HG03432 (cell line): Measurements from ENCODE around the gene TBXT.
A peak's percentile ranks its signal among the peaks of the same experiment; 100 is the strongest.
"Not testable (repeated sequence)": the region's sequence is repeated elsewhere in the genome, so short reads cannot be mapped to it uniquely, and the experiment has no call there.

ENCODE experiments used
- ATAC-seq: cut with Tn5 transposase; IDR thresholded peaks from one replicate; pipeline ENCODE4 v1.9.1; 2021; ENCODE audit warnings: mild to moderate bottlenecking, moderate library complexity; ENCODE audit not compliant: unreplicated experiment

TBXT gene

DNA sequence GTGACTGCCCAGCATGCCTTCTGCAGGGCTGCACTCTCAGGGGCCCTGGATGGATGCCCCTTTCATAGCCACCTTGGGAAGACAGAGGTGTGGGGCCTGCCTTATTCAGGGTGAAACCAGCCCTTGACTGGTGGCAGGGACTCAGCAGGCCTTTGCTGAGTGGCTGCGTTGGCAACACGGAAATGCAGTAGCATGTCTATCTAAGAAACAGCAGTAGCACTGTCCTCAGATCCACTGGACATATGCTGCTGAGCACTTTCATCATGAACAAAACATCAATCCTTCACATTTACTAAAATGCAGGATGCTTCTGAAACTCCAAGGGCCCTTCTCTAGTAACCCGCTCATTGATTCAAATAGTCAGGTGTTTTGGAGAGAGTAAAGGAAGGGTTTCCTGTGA lies 4.9 kb upstream of the TBXT start:
- ATAC-seq: no peak

DNA sequence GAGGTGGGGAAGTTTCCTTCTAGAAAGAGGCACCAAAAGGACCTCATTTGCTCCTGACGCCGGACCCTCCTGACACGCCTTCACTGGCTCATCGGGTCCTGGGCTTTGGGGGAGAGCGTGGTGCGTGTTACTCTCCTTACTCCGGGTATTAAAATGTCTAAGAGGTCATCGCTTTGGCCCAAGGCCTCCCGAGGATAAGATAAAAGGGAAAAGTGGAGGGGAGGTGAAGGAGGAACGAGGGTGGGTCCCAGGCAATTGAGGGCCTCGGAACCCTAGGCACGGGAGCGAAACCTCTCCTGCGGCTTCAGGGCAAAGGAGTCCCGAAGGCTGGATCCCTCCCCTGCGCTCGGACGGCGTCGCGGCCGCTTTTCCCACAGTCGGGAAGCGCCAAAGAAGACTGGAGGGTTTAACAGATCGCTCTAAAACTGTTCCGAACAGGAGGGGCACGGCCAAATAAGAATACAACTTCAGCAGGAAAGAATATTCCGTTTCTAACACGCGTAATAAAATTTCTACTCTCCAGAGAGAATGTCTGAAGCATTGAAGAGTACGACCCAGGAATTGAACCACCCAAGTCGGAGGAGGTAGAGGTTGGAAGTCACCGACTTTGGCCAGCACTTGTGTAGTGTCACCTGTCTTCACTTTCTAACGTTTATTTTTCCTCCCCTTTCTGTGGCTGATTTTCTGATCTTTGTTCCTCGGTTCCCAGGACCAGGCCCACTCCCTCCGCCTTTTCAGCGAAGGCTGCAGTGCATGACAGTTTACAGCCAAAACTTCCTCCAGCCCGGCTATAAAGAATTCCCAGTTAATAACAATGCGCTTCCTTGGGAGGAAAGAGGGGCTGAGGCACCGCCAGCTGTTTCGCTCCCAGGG lies 2.1 kb upstream of the TBXT start:
- ATAC-seq: no peak

DNA sequence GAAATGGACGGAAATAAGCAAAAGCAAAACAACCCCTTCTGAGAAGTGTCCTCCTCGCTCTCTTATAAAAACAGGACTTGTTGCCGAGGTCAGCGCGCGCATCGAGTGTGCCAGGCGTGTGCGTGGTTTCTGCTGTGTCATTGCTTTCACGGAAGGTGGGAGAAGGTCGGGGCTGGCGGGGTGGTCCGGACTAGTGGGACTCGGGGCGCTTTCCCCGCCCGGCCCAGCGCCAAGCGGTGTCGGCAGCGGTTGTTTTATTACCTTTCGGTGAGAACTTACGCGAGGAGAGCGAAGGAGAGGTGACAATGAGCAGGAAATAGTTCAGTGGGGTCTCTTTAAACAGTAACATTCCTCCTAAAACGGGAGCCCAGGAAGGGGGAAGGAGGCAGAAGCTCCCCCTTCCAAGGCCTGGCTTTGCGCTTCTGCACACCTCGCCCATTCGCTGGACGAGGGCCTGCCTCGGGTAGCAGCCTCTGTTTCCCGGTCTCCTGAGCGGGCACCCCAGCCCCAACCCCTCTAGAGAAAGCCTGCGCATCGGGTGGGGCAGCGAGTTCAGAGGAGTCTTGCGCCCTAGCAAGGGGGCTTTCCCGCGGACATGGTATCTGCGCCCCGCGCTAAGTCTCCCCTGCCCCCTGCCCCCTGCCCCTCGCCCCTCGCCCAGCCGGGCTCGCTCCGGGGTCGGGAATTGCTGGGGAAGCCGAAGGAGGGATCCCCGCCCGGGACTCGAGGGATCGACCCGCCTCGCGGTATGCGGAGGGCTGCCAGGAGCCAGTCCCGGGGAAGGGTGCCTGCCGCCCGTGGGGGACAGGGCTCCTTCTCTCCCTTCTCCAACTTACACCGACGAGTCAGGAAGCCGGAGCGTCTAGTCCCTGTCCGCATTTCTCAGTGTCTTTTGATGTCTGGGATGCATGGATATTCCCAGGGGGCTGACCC lies 1.2 kb upstream of the TBXT start:
- ATAC-seq: no peak

- ATAC-seq: no peak
Measured at GRCh38 chr6:166167258-166167731, 356 bp downstream of the TBXT start.

DNA sequence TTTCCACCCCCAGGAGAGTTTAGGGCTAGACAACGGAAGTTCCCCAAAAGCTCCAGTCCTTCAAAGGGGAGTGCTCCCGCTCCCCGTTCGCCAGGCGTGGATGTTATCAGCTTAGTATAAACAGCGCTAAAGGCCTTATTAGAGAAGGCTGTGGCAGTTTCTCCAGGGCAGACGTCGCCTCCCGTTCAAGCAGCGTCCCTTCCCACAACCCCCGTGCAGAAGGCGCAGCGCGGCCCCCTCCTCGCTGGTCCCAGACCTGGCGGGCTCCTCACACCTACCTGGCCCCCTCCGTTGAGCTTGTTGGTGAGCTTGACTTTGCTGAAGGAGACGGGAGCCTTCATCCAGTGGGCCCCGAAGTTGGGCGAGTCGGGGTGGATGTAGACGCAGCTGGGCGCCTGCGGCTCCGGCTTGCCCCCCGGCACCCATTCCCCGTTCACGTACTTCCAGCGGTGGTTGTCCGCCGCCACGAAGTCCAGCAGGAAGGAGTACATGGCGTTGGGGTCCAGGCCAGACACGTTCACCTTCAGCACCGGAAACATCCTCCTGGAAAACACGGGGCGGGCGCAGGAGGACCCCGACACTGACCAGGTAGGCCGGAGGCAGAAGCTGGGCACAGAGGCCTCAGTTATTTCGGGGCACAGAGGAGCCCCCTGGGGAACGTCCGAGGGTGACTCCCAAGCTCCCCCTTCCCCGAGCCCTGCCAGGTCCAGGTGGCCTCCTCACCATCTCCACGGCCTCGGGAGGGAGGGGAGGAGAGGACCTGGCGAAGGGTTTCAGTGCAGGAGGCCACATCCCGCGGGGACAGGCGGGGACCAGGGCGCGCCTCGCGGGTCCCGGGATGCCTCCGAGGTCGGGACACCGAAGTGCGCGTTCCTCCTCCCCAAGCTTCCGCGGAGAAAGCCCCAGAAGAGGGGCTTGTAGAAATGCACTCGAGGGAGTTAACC lies 1.1 kb downstream of the TBXT start:
- ATAC-seq: no peak

GRCh38 chr6:166165558-166166313 lies 1.9 kb downstream of the TBXT start:
- no peak for ATAC-seq

- ATAC-seq: peak; percentile 91
Measured at GRCh38 chr6:166162599-166163342, 4.9 kb downstream of the TBXT start.

GRCh38 chr6:166157930-166158617 lies 9.6 kb downstream of the TBXT start:
- no peak for ATAC-seq

DNA sequence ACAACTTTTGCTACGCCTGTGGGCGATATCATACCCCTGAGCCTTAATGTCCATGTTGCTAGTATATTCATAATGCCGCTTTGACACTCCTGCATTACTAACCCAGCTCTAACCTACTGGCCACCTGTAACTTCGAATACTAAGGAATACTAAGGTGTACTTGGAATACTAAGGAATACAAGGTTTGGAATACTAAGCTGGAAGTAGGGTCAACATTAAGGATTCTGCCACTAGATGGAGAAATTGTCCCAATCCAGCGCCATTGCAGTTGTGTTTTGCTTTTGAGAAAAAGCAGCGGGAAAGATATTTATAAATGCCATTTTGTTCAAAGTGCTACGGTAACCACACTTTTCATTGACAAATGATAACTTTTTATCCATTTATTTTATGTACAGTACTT lies 10.7 kb downstream of the TBXT start:
- no peak for ATAC-seq

- no peak for ATAC-seq
Measured at GRCh38 chr6:166153966-166154365, 13.7 kb downstream of the TBXT start.

GRCh38 chr6:166152660-166153059 lies 15.0 kb downstream of the TBXT start:
- ATAC-seq: no peak

- ATAC-seq: no peak
Measured at GRCh38 chr6:166151798-166152197, 15.9 kb downstream of the TBXT start.

DNA sequence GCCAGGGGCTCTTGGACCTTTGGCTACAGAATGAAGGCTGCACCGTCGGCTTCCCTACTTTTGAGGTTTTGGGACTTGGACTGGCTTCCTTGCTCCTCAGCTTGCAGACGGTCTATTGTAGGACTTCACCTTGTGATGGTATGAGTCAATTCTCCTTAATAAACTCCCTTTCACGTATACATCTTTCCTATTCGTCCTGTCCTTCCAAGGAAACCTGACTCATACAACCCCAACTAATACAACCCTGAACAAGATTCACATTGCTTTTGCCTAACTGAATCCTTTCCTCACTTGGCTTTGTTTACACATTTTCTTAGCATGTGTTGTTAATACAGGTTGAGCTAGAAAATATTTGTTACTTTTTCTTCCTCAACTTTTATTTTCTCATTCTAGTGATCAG lies 21.9 kb downstream of the TBXT start:
- no peak for ATAC-seq

- peak; percentile 46 for ATAC-seq
Measured at GRCh38 chr6:166143011-166143410, 24.6 kb downstream of the TBXT start.

DNA sequence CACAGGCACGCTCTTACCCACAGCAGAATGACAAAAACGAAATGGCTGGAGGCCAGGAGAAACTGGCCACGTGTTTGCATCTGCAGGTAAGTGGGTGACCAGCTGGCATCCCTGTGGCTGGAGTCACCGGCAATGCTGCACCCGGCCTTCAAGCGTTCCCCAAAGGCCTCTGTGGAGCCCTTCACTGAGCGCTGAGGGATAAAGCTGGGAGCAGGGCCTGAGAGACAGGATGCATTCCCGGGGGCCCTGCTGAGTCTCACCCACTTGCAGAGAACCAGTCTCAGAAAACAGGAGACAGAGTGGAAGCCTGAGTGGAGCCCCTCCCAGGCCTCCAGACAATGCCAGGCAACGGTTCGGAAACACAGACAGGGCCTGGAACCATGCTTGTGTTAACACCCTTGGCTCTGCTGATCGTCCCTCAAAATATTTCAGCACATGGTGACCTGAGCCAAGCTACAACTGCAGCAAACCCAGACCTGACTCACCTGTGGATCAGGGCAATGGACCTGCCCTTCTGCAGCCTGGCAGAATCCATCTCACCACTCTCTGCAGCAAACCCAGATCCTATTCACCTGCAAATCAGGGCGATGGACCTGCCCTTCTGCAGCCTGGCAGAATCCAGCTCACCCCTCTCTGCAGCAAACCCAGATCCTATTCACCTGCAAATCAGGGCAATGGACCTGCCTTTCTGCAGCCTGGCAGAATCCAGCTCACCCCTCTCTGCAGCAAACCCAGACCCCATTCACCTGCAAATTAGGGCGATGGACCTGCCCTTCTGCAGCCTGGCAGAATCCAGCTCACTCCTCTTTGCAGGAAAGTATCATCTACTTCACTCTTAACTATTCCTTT lies 39.8 kb downstream of the TBXT start:
- ATAC-seq: no peak

DNA sequence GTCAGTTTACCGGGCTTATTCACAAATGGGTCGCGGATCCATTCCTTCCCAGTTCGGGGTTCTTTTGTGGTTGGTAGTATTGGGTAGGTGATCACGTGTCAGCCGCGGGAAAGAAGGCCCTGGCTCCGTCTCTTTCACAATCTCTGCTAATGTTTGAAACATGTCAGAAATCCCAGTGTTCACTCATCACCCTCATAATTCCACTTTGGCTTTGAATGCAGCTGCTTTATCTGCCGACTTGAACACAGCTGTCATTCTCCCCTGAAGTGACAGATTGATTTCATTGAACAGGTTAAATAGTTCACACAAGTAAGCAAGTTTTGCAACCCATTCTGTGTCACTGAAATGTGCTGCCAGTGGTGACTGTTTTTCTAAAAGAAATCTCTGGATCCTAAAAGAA lies 44.5 kb downstream of the TBXT start:
- not testable (repeated sequence) for ATAC-seq

- no peak for ATAC-seq
Measured at GRCh38 chr6:166121726-166122125, 45.9 kb downstream of the TBXT start.
